BLaER1 treated with 17β-estradiol and CSF1 and Interleukin-3, amounts not matched to agents 10 nM and 100 nM (cell line): ENCODE measurements around the gene PRUNE2.

Source experiments
- H3K27ac ChIP-seq, 11 experiments: shearing (Covaris generic); formaldehyde crosslinking; 2 replicates each; pipeline ENCODE4 v1.8.1; 2022
- H3K27me3 ChIP-seq, 11 experiments: shearing (Covaris generic); formaldehyde crosslinking; 2 replicates each; pipeline ENCODE4 v1.8.1; 2022
- H3K36me3 ChIP-seq, 11 experiments: shearing (Covaris generic); formaldehyde crosslinking; 2 replicates each; pipeline ENCODE4 v1.8.1; 2022
- H3K4me1 ChIP-seq, 10 experiments: shearing (Covaris generic); formaldehyde crosslinking; 2 replicates each; pipeline ENCODE4 v1.8.1; 2022
- H3K4me2 ChIP-seq, 11 experiments: shearing (Covaris generic); formaldehyde crosslinking; 2 replicates each; pipeline ENCODE4 v1.8.1; 2022
- H3K4me3 ChIP-seq, 10 experiments: shearing (Covaris generic); formaldehyde crosslinking; 2 replicates each; pipeline ENCODE4 v1.8.1; 2022
- H3K9ac ChIP-seq, 11 experiments: shearing (Covaris generic); formaldehyde crosslinking; 2 replicates each; pipeline ENCODE4 v1.8.1; 2022
- H3K9me3 ChIP-seq, 11 experiments: shearing (Covaris generic); formaldehyde crosslinking; replicated peaks in 1 of 11; 2 replicates each; pipeline ENCODE4 v1.8.1; 2022
- H4K20me1 ChIP-seq, 11 experiments: shearing (Covaris generic); formaldehyde crosslinking; 2 replicates each; pipeline ENCODE4 v1.8.1; 2022
- Cebpa-rat ChIP-seq, 11 experiments: shearing (Covaris generic); IDR thresholded peaks; 2 replicates each; pipeline ENCODE4 v1.8.1; 2022

PRUNE2 gene

GRCh38 chr9:76630916-76631315, 275.0 kb downstream of the PRUNE2 start:
- H3K27me3 ChIP-seq: no peaks in the 10 kb centered on the region
- no peak overlapping the region for H3K4me3 ChIP-seq
- peaks cover 0 to 21% (median 9%) of the 10 kb centered on the region in 11 experiments; a peak in 9 of 22 replicates for H3K9me3 ChIP-seq
- no peaks in the 10 kb centered on the region for H4K20me1 ChIP-seq
- peaks cover 43 to 60% (median 50%) of the 10 kb centered on the region in 10 experiments for H3K4me1 ChIP-seq
- H3K36me3 ChIP-seq: no peaks in the 10 kb centered on the region
- 0 out of 22 replicates have a peak overlapping the region, but pooled peaks of 2 of the 11 experiments have one; percentile 56 to 59 for H3K27ac ChIP-seq
- TF ChIP-seq Cebpa-rat (IDR thresholded peaks at IDR 0.05): no peak
- H3K4me2 ChIP-seq: peak overlapping the region in 4 of 11 experiments; percentile 0 to 76 (median 7); a peak in 3 of 22 replicates
- H3K9ac ChIP-seq: no peak overlapping the region

- Histone ChIP-seq H4K20me1 (no peaks in the 10 kb centered on the region), H3K4me3 (no peak overlapping the region), H3K9ac (no peak overlapping the region), H3K36me3 (no peaks in the 10 kb centered on the region), H3K27ac (peak overlapping the region in 9 of 11 experiments; percentile 22 to 63 (median 56); a peak in 17 of 22 replicates), H3K27me3 (no peaks in the 10 kb centered on the region), H3K4me2 (peak overlapping the region; percentile 55 to 80 (median 76)), H3K9me3 (peaks cover 0 to 21% (median 9%) of the 10 kb centered on the region in 11 experiments; a peak in 9 of 22 replicates), H3K4me1 (peaks cover 48 to 71% (median 53%) of the 10 kb centered on the region in 10 experiments)
- no peak for TF ChIP-seq Cebpa-rat (IDR thresholded peaks at IDR 0.05)
Observed at GRCh38 chr9:76629205-76629990, 276.5 kb downstream of the PRUNE2 start.

- Histone ChIP-seq H3K4me2 (peak overlapping the region; percentile 55 to 80 (median 76); a peak in 20 of 22 replicates), H3K27ac (peak overlapping the region in 7 of 11 experiments; percentile 18 to 59 (median 52); a peak in 7 of 22 replicates), H4K20me1 (no peaks in the 10 kb centered on the region), H3K4me1 (peaks cover 51 to 73% (median 60%) of the 10 kb centered on the region in 10 experiments), H3K9ac (no peak overlapping the region), H3K4me3 (no peak overlapping the region; a peak in 1 of 20 replicates), H3K27me3 (no peaks in the 10 kb centered on the region), H3K9me3 (peaks cover 0 to 21% (median 9%) of the 10 kb centered on the region in 11 experiments; a peak in 9 of 22 replicates), H3K36me3 (no peaks in the 10 kb centered on the region)
- no peak for TF ChIP-seq Cebpa-rat (IDR thresholded peaks at IDR 0.05)
Observed at GRCh38 chr9:76628155-76628554, 277.8 kb downstream of the PRUNE2 start.

GRCh38 chr9:76626980-76627379, 278.9 kb downstream of the PRUNE2 start:
- H3K4me3 ChIP-seq: peak overlapping the region in 1 of 10 experiments; percentile 5; a peak in 2 of 20 replicates

GRCh38 chr9:76626141-76626540, 279.8 kb downstream of the PRUNE2 start:
- TF ChIP-seq Cebpa-rat (IDR thresholded peaks at IDR 0.05): no peak
- Histone ChIP-seq H3K36me3 (no peaks in the 10 kb centered on the region), H4K20me1 (no peaks in the 10 kb centered on the region), H3K4me2 (peak overlapping the region in 10 of 11 experiments; percentile 55 to 79 (median 76); a peak in 15 of 22 replicates), H3K4me3 (no peak overlapping the region), H3K27me3 (no peaks in the 10 kb centered on the region), H3K9me3 (peaks cover 0 to 12% (median 5%) of the 10 kb centered on the region in 11 experiments; a peak in 8 of 22 replicates), H3K4me1 (peaks cover 56 to 80% (median 72%) of the 10 kb centered on the region in 10 experiments), H3K27ac (peak overlapping the region in 1 of 11 experiments; percentile 59; a peak in 2 of 22 replicates), H3K9ac (no peak overlapping the region)

More at GRCh38 chr9:76626980-76627379, 278.9 kb downstream of the PRUNE2 start:
- H3K4me1 ChIP-seq: peaks cover 51 to 72% (median 68%) of the 10 kb centered on the region in 10 experiments
- no peaks in the 10 kb centered on the region for H4K20me1 ChIP-seq
- H3K4me2 ChIP-seq: peak overlapping the region; percentile 55 to 80 (median 76)
- 0 out of 22 replicates have a peak overlapping the region, but pooled peaks of 1 of the 11 experiments have one; percentile 4 for H3K9ac ChIP-seq
- no peaks in the 10 kb centered on the region for H3K36me3 ChIP-seq
- no peak for TF ChIP-seq Cebpa-rat (IDR thresholded peaks at IDR 0.05)
- H3K27me3 ChIP-seq: no peaks in the 10 kb centered on the region
- peaks cover 0 to 21% (median 9%) of the 10 kb centered on the region in 11 experiments; a peak in 9 of 22 replicates for H3K9me3 ChIP-seq
- peak overlapping the region; percentile 1 to 59 (median 48); a peak in 17 of 22 replicates for H3K27ac ChIP-seq

GRCh38 chr9:76624391-76625048, 281.4 kb downstream of the PRUNE2 start:
- Histone ChIP-seq H3K4me2 (peak overlapping the region in 7 of 11 experiments; percentile 12 to 88 (median 27); a peak in 11 of 22 replicates), H3K9me3 (peaks cover 0 to 5% (median 0%) of the 10 kb centered on the region in 11 experiments; a peak in 2 of 22 replicates), H3K4me3 (no peak overlapping the region), H3K9ac (no peak overlapping the region), H3K27me3 (no peaks in the 10 kb centered on the region), H3K36me3 (no peaks in the 10 kb centered on the region), H4K20me1 (no peaks in the 10 kb centered on the region), H3K4me1 (peaks cover 50 to 91% (median 65%) of the 10 kb centered on the region in 10 experiments), H3K27ac (no peak overlapping the region)
- TF ChIP-seq Cebpa-rat (IDR thresholded peaks at IDR 0.05): no peak

GRCh38 chr9:76620996-76621395, 284.9 kb downstream of the PRUNE2 start:
- H4K20me1 ChIP-seq: no peaks in the 10 kb centered on the region
- 0 out of 22 replicates have a peak overlapping the region, but pooled peaks of 1 of the 11 experiments have one; percentile 53 for H3K27ac ChIP-seq
- H3K4me1 ChIP-seq: peaks cover 15 to 91% (median 31%) of the 10 kb centered on the region in 10 experiments
- H3K36me3 ChIP-seq: no peaks in the 10 kb centered on the region
- TF ChIP-seq Cebpa-rat (IDR thresholded peaks at IDR 0.05): no peak
- no peak overlapping the region for H3K4me3 ChIP-seq
- no peaks in the 10 kb centered on the region for H3K27me3 ChIP-seq
- no peak overlapping the region for H3K9ac ChIP-seq
- no peaks in the 10 kb centered on the region for H3K9me3 ChIP-seq
- H3K4me2 ChIP-seq: peak overlapping the region; percentile 32 to 88 (median 55)

- H3K36me3 ChIP-seq: no peaks in the 10 kb centered on the region
- 0 out of 22 replicates have a peak overlapping the region, but pooled peaks of 2 of the 11 experiments have one; percentile 53 to 61 for H3K27ac ChIP-seq
- H3K9me3 ChIP-seq: no peaks in the 10 kb centered on the region
- TF ChIP-seq Cebpa-rat (IDR thresholded peaks at IDR 0.05): no peak
- no peaks in the 10 kb centered on the region for H4K20me1 ChIP-seq
- H3K9ac ChIP-seq: no peak overlapping the region
- H3K4me3 ChIP-seq: no peak overlapping the region
- H3K4me2 ChIP-seq: peak overlapping the region; percentile 32 to 88 (median 55); a peak in 19 of 22 replicates
- H3K4me1 ChIP-seq: peaks cover 12 to 95% (median 29%) of the 10 kb centered on the region in 10 experiments
- H3K27me3 ChIP-seq: no peaks in the 10 kb centered on the region
Observed at GRCh38 chr9:76620581-76620980, 285.3 kb downstream of the PRUNE2 start.
